SIG-M5 treated with dmso at 0.1 percent for 504 hours (cell line): ENCODE data around the gene TMEM231.
"Not testable (repeated sequence)": the region's sequence is repeated elsewhere in the genome, so short reads cannot be mapped to it uniquely, and the experiment has no call there.

Experiments used
- DNase-seq: peaks from one replicate; lab custom pipeline; 2025; ENCODE audit not compliant: unreplicated experiment; lab: John Stamatoyannopoulos, UW

Gene TMEM231

GRCh38 chr16:75555707-75556430 lies at the start of gene TMEM231:
Gene TMEM231, minus strand, starts transcription at chr16:75556252. Its CDS starts 43 bp downstream, at chr16:75556209.
- DNase-seq = peak; percentile 90

GRCh38 chr16:75603241-75603640 lies 47.2 kb upstream of the TMEM231 start:
- DNase-seq = no peak

GRCh38 chr16:75599452-75600277 lies 43.6 kb upstream of the TMEM231 start:
- DNase-seq = no peak

- no peak for DNase-seq
Observed at GRCh38 chr16:75593825-75594820, 38.1 kb upstream of the TMEM231 start.

- no peak for DNase-seq
Observed at GRCh38 chr16:75593308-75593707, 37.3 kb upstream of the TMEM231 start.

GRCh38 chr16:75591927-75592326 lies 35.9 kb upstream of the TMEM231 start:
- DNase-seq = not testable (repeated sequence)

GRCh38 chr16:75590920-75591843 lies 35.1 kb upstream of the TMEM231 start:
- DNase-seq = no peak

- DNase-seq = no peak
Observed at GRCh38 chr16:75589306-75589705, 33.3 kb upstream of the TMEM231 start.

- DNase-seq = no peak
Observed at GRCh38 chr16:75588716-75589115, 32.7 kb upstream of the TMEM231 start.

GRCh38 chr16:75584108-75584507 lies 28.1 kb upstream of the TMEM231 start:
- DNase-seq = no peak

GRCh38 chr16:75579281-75579834 lies 23.3 kb upstream of the TMEM231 start:
- DNase-seq = no peak

- DNase-seq = no peak
Observed at GRCh38 chr16:75578725-75579124, 22.7 kb upstream of the TMEM231 start.

- no peak for DNase-seq
Observed at GRCh38 chr16:75578212-75578611, 22.2 kb upstream of the TMEM231 start.

- no peak for DNase-seq
Observed at GRCh38 chr16:75576384-75576811, 20.3 kb upstream of the TMEM231 start.

- DNase-seq = no peak
Observed at GRCh38 chr16:75575958-75576357, 19.9 kb upstream of the TMEM231 start.

GRCh38 chr16:75573955-75574354 lies 17.9 kb upstream of the TMEM231 start:
- no peak for DNase-seq

GRCh38 chr16:75572864-75573542 lies 17.0 kb upstream of the TMEM231 start:
- no peak for DNase-seq

- no peak for DNase-seq
Observed at GRCh38 chr16:75570396-75571065, 14.5 kb upstream of the TMEM231 start.
